RKO (cell line): ENCODE data around the gene PNO1.
"Not testable (repeated sequence)": the region's sequence is repeated elsewhere in the genome, so short reads cannot be mapped to it uniquely, and the experiment has no call there.

ENCODE experiments used
- DNase-seq: peaks from one replicate; pipeline ENCODE4 v3.0.0-alpha.2; 2016; ENCODE audit warnings: low spot score

The PNO1 gene

GRCh38 chr2:68157402-68158133, at the start of gene PNO1:
TSS of gene PNO1 (plus strand) at chr2:68157888. CDS start at chr2:68157935, 47 bp downstream.
- DNase-seq, result peak; percentile 95

DNA sequence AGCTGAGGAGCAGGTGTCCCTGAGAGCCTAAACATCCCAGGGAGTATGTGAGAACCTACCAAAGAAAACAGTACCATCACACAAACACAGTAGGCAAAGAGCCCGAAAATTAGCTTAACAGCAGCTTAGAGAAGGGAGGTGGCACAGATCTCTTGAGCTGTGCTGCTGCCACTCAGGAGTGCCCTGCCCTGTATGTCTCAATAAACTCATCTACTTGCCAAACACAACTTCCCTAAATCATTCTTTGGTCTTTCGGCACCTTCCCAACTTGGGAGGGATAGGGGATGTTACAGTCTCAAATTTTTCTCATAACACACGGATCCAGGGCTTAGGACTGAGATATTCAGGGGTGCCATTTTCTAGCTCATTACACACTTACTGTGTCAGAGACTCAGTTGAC, 49.6 kb upstream of the PNO1 start:
- DNase-seq, result no peak

DNA sequence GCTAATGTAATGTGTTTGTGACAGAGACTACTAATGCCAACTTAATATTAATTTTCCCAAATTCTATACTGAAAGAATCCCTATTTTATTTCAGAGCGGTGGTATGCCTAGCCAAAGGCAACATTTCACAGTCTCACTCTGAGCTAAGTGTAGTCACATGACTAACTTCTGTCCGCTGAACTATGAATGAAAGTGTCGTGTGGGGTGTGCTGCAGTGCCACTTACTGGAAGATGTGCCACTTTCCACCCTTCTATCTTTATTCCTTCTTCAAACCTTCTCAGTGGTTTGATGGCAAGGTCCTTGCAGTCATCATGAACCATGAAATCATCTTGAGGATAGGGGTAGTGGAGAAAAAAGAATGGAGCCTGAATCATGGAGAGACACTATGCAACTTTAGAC, 47.6 kb upstream of the PNO1 start:
- DNase-seq, result peak; percentile 16

DNA sequence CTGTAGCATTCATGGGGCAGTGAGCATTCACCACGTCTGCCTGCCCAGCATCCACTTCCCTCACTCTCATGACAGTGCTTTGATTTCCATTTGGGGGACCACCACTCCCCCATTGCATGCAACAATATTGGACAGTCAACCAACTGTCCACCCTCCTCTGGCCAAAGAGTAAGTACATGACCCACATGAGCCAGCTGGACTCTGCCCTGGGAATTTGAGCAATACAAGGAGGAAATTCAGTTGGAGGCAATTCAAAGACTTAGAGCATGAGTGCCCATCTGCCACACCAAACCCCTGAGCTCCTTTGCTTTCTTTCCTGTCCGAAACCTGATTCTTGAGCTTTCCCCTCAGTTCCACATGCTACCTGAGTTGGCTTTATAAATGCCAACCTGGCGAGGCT, 41.7 kb upstream of the PNO1 start:
- no peak for DNase-seq

GRCh38 chr2:68117922-68118321, 39.8 kb upstream of the PNO1 start:
- not testable (repeated sequence) for DNase-seq

DNA sequence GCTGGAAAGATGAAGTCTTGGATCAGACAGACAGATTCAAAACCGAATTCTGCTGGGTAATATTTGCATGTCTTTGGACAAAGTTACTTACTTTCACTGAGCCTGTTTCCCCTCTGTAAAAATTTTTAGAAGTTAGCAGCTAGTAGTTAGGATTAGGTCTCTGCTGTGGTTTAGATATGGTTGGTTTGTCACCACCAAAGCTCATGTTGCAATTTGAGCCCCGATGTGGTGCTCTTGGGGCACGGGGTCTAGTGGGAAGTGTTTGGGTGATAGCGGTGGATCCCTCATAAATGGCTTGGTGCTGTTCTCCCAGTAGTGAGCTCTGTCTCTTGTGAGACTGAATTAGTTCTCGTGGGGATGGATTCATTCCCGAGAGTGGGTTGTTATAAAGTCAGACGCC, 38.9 kb upstream of the PNO1 start:
- no peak for DNase-seq

DNA sequence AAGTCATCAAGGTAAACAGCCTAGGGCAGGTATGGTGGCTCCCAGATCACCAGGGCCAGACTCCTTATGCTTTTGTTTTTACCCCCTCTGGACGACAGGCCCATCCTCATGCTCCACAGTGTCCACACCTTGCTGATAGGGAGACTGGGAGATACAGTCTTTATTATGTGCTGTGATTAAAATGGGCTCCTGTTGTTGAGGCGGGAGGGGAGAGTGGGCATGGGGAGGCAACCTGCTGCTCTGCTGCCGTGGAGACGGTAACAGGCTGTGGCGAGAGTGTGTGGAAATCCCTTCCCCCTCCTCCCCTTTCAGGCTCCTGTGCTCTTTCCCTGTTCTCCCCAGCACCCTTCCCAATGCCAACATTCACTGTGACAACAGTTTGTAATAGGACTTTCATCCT, 38.2 kb upstream of the PNO1 start:
- DNase-seq, result no peak

GRCh38 chr2:68121873-68122679, 35.6 kb upstream of the PNO1 start:
- DNase-seq, result peak; percentile 77

DNA sequence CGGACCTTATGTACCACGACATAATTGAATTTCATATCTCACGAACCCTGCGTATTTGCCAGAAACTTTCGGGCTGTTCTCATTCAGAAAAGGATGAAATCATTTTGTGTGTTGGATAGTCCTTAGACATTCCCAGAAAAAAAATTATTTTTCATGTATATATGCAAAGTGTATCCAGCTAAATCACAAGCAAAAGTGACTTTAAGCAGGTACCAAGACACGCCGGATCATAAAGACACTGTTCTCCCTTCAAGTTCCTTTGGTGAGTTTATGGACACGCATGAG, 35.1 kb upstream of the PNO1 start:
- no peak for DNase-seq

GRCh38 chr2:68124321-68124720, 33.4 kb upstream of the PNO1 start:
- DNase-seq, result no peak

GRCh38 chr2:68125821-68126220, 31.9 kb upstream of the PNO1 start:
- no peak for DNase-seq

GRCh38 chr2:68126561-68126960, 31.1 kb upstream of the PNO1 start:
- no peak for DNase-seq

GRCh38 chr2:68127358-68128242, 30.1 kb upstream of the PNO1 start:
- DNase-seq, result no peak

DNA sequence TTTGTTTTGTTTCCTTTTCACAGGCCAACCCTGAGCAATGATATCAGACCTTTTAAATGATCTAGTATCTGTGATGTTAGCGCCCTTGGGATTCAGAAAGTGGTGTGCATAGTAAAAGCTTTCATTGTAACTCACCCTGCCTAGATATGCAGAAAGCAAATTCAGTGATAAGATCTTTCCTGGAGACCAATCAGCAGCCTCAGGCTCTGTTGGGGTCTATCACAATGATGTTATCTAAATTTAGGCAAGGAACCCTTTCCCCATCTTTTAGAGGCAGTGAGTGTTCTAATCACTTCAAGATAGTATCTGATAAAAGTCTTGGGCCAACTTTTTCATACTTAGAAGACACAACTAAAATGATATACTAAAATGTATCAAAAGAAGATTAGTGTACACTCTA, 23.6 kb upstream of the PNO1 start:
- no peak for DNase-seq

- DNase-seq, result no peak
Measured at GRCh38 chr2:68134554-68134953, 23.1 kb upstream of the PNO1 start.

GRCh38 chr2:68135448-68136320, 22.0 kb upstream of the PNO1 start:
- no peak for DNase-seq

GRCh38 chr2:68141875-68142274, 15.8 kb upstream of the PNO1 start:
- DNase-seq, result no peak

DNA sequence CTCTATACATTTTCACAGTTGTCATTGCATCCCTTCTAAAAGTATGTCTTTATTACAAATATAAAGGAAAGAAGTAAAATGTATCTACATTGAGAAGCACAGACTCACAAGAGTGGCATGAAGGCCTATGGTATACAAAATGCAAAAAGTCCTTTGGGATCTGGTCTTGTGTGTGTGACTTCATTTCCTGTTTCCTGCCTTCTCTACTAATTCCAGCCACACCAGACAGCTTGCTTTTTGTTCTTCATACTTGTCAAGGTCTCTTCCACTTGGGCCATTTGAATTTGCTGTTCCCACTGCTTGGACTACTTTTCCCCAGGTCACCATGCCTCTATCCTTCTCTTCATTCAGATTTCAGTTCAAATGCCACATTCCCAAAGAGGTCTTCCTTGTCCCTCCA, 6.7 kb upstream of the PNO1 start:
- no peak for DNase-seq

DNA sequence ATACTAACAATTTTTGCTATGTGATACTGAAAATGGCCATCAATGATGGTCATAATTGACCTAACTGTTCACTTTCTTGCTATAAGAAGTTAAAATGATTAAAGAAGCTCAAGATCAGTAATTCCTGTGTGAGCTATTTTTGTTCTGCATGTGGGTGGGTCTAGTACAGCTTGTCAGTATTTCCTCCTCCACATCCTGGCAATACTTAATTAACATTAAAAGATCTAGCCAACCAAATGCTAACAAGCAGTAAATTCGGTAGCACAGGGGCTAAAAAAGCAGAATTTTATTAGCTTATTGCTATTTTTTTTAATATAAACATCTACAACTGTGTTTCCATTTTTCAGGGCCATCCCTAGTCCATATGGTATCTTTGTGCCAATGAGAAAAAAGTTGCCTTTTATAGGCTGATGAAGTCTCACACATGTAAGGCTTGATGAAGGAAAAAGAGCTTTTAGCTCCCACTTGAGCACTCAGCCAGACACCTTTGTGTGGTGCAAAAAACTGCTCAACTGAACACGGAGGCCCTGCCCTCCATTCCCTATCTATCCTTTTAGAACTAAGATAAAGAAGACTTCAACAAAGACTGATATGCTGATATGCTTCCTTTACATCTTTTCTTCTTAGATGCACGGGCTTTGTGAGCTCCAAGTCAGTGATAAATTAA, 4.9 kb upstream of the PNO1 start:
- no peak for DNase-seq

DNA sequence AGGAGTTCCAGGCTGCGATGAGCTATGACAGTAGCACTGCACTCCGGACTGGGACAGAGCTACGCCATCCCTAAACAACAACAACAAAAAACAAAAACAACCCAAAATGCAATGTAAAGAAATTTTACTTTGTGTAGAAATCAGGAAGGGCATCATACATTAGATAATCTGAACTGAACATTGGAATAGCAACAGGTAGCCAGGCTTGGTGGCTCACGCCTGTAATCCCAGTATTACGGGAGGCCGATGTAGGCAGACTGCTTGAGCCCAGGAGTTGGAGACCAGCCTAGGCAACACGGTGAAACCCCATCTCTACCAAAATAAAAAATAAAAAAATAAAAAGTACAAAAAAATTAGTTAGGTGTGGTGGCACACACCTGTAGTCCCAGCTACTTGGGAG, 2.1 kb upstream of the PNO1 start:
- DNase-seq, result no peak

DNA sequence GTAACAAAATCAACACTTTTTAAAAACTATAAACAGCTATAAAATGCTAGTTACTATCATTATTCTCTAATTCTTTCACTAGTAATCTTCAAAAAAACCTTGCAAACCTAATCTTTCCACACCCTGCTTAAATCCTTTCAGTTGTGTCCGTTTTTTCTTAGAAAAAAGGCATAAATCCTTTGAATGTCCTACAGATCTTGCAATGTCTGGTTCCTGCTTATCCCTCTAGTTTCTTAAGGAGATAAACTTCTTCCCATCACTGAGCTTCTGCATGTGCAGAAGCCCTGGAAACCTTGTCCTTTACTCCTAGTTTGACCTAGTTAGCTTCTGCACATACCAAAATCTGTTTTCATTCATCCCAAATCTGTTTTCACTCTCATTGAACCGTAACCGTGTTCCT, 1.3 kb upstream of the PNO1 start:
- peak; percentile 6 for DNase-seq
